ENCODE data around the gene SPHK2. TPM values are rescaled to one million over a fixed set of nuclear protein-coding genes. Genes with fewer than 3 reads are reported as not detected.

The SPHK2 gene
- polyA plus RNA-seq, 3 donors: 8.5 to 9.4 (median 9.1) TPM

DNA sequence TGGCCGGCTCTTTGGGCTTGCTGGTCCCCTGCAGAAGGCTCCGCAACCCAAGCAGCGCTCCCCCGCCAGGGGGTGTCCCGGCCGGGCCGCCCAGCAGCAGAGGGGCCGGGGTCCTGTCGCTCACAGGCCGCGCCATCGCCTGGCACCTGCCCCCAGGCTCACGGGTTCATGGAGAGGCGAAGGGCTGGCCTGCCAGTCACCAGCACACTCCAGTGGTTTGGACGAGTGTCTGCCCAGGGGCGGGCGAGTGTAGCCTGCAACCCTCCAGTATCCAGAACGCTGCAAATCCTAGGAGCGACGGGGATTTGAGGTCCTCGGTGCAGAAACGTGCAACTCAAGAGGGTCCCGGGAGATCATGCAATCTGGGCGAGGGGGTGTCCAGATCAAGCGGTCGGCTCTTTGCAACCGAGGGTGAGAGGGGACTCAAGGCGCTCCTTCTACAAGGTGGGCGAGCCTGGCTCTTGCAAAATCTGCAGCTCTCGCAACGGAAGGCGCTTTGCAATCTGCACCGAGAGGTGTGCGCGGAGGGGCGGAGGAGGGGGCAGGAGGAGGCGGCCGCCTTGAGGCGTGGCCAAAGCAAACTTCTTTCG, 17.6 kb downstream of the SPHK2 start, which contains the start of gene DBP:
Gene DBP, minus strand, starts transcription at position 521 of the 590 bp plus-strand sequence. Its CDS starts 385 bp downstream, at position 136.
- Histone ChIP-seq H3K79me2 (ENCODE audit: insufficient read depth, low read length) (peaks cover 44% of the 10 kb centered on the region), H3K36me3 (replicated peaks in 1 of 2; ENCODE audit: control insufficient read depth in 1 of 2, insufficient read depth in 2 of 2, low read length in 2 of 2) (peaks cover 8 to 13% of the 10 kb centered on the region in 2 donors), H3K27me3 (ENCODE audit: control insufficient read depth in 2 of 2, insufficient read depth in 2 of 2, low read length in 2 of 2) (no peaks in the 10 kb centered on the region), H2AFZ (ENCODE audit: insufficient read depth, low read depth, low read length, poor library complexity, severe bottlenecking) (peak within 1 kb of the TSS; percentile 77), H3K4me3 (replicated peaks in 1 of 3; ENCODE audit: low read depth in 2 of 3, low read length in 3 of 3) (peak within 1 kb of the TSS; percentile 70 to 86 (median 84)), H4K20me1 (ENCODE audit: insufficient read depth, low read length) (peaks cover 10% of the 10 kb centered on the region), H3K9me3 (replicated peaks in 1 of 2; ENCODE audit: control insufficient read depth in 1 of 2, insufficient read depth in 1 of 2, low read length in 2 of 2) (no peaks in the 10 kb centered on the region), H3K9ac (ENCODE audit: insufficient read depth, low read length, poor library complexity, severe bottlenecking) (peak within 1 kb of the TSS; percentile 84), H3K4me2 (replicated peaks; ENCODE audit: extremely low read depth, low read length, poor library complexity, severe bottlenecking) (peak within 1 kb of the TSS; percentile 93), H3K4me1 (ENCODE audit: control insufficient read depth in 1 of 2, insufficient read depth in 2 of 2, low read length in 2 of 2) (peaks cover 50 to 79% of the 10 kb centered on the region in 2 donors), H3K27ac (ENCODE audit: low read depth in 1 of 2, low read length in 2 of 2) (peak within 1 kb of the TSS; percentile 95 to 96)
- Mint-ChIP-seq H3K27me3 (ENCODE audit: low read depth in 3 of 3) (peaks cover 2 to 9% (median 9%) of the 10 kb centered on the region in 3 donors), H3K27ac (peak within 1 kb of the TSS; percentile 96 to 99 (median 99)), H3K36me3 (peaks cover 14 to 18% of the 10 kb centered on the region in 2 donors), H3K4me1 (peaks cover 53% of the 10 kb centered on the region), H3K9me3 (peaks cover 0 to 3% (median 1%) of the 10 kb centered on the region in 7 donors), H3K4me3 (peak within 1 kb of the TSS; percentile 98 to 99)
- intact Hi-C loops (cut with micrococcal nuclease): loop anchor here (5.0 to 10.0 kb wide), 3 partner anchors 312 to 330 kb away; partner anchors contain the start of genes FTL (in 2 of the 2) and EMP3 (in 1 of the 2)
- DNase-seq: no peak
- TF ChIP-seq CTCF (IDR thresholded peaks at IDR 0.05): peak; percentile 16
- 0% methylated on average over 36 of the region's 40 CpGs for WGBS (ENCODE audit: insufficient coverage)

DNA sequence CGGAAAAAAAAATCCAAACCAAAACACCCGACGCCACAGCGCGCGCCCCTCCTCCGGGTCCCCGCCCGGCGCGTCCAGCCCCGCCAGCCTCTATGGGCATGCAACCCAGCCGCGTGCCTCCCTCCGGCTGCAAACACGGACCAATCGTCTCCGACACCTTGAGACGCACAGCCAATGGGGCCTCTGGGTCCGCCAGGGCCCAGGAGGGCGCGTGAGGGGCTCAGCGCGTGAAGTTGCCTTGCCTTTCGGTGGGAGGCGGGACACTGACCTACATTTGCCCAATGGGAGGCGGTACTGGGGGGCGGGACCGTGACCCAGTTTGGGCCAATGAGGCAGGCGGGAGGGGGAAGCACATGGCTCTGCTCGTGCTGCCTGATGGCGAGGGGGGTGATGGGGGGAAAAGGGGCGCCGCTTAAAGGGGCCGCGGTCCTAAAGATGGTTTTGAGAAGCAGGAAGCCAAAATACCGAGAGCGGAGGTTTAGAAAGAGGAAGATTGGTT, 18.2 kb downstream of the SPHK2 start:
- peak overlapping the region; percentile 93 for H3K4me2 ChIP-seq (replicated peaks; ENCODE audit: extremely low read depth, low read length, poor library complexity, severe bottlenecking)
- H3K9ac ChIP-seq (ENCODE audit: insufficient read depth, low read length, poor library complexity, severe bottlenecking): peak overlapping the region; percentile 84
- H3K79me2 ChIP-seq (ENCODE audit: insufficient read depth, low read length): peaks cover 44% of the 10 kb centered on the region
- Mint-ChIP-seq H3K4me3 (peak overlapping the region; percentile 98 to 99), H3K9me3 (peaks cover 0 to 3% (median 1%) of the 10 kb centered on the region in 7 donors), H3K27me3 (ENCODE audit: low read depth in 3 of 3) (peaks cover 3 to 10% (median 9%) of the 10 kb centered on the region in 3 donors), H3K4me1 (peaks cover 50% of the 10 kb centered on the region), H3K27ac (peak overlapping the region; percentile 96 to 99 (median 99)), H3K36me3 (peaks cover 10 to 12% of the 10 kb centered on the region in 2 donors)
- under 1% methylated on average over 34 of the region's 38 CpGs for WGBS (ENCODE audit: insufficient coverage)
- peaks cover 10% of the 10 kb centered on the region for H4K20me1 ChIP-seq (ENCODE audit: insufficient read depth, low read length)
- intact Hi-C loops (cut with micrococcal nuclease): loop anchor here (5.0 to 10.0 kb wide), 3 partner anchors 313 to 330 kb away; partner anchors contain the start of genes FTL (in 2 of the 2) and EMP3 (in 1 of the 2)
- peak overlapping the region; percentile 70 to 86 (median 84) for H3K4me3 ChIP-seq (replicated peaks in 1 of 3; ENCODE audit: low read depth in 2 of 3, low read length in 3 of 3)
- no peaks in the 10 kb centered on the region for H3K9me3 ChIP-seq (replicated peaks in 1 of 2; ENCODE audit: control insufficient read depth in 1 of 2, insufficient read depth in 1 of 2, low read length in 2 of 2)
- H2AFZ ChIP-seq (ENCODE audit: insufficient read depth, low read depth, low read length, poor library complexity, severe bottlenecking): peak overlapping the region; percentile 61
- no peaks in the 10 kb centered on the region for H3K27me3 ChIP-seq (ENCODE audit: control insufficient read depth in 2 of 2, insufficient read depth in 2 of 2, low read length in 2 of 2)
- no peak for TF ChIP-seq CTCF (IDR thresholded peaks at IDR 0.05)
- H3K27ac ChIP-seq (ENCODE audit: low read depth in 1 of 2, low read length in 2 of 2): peak overlapping the region; percentile 95 to 96
- H3K4me1 ChIP-seq (ENCODE audit: control insufficient read depth in 1 of 2, insufficient read depth in 2 of 2, low read length in 2 of 2): peaks cover 47 to 73% of the 10 kb centered on the region in 2 donors
- peaks cover 6 to 8% of the 10 kb centered on the region in 2 donors for H3K36me3 ChIP-seq (replicated peaks in 1 of 2; ENCODE audit: control insufficient read depth in 1 of 2, insufficient read depth in 2 of 2, low read length in 2 of 2)
- peak; percentile 97 to 99 (median 98) for DNase-seq
